Measurements from ENCODE around the gene TRIM24. TPM values are rescaled to one million over a fixed set of nuclear protein-coding genes. Genes with fewer than 3 reads are reported as not detected.
"Not testable (repeated sequence)": the region's sequence is repeated elsewhere in the genome, so short reads cannot be mapped to it uniquely, and the experiment has no call there.

Gene TRIM24
- total RNA-seq, 4 donors from 2014 or later = 12.1 to 26.9 (median 19.6) TPM

GRCh38 chr7:138499340-138499739 lies 39.3 kb downstream of the TRIM24 start:
- intact Hi-C loops (cut with DNase I; ENCODE audit: low total_unique reads) = no loop called here

GRCh38 chr7:138500303-138500702 lies 40.2 kb downstream of the TRIM24 start:
- H3K27me3 ChIP-seq; H3K4me3 ChIP-seq; H3K4me1 ChIP-seq; H3K9me3 ChIP-seq; H3K36me3 ChIP-seq; H3K27ac ChIP-seq; intact Hi-C loops (cut with DNase I; ENCODE audit: low total_unique reads); DNase-seq; in situ Hi-C loops (cut with MboI; ENCODE audit: low pct_ligation_motif_present in 1 of 4, low pct_unique_long_range_greater_than_20kb in 1 of 4, low sequenced_read_pairs in 3 of 4): not testable (repeated sequence)
- 94 to 100% methylated on average over 1 to 2 of the region's 2 CpGs for WGBS, 2 donors (ENCODE audit: low coverage in 1 of 2)

More at GRCh38 chr7:138499340-138499739, 39.3 kb downstream of the TRIM24 start:
- no peak overlapping the region for H3K4me3 ChIP-seq
- in situ Hi-C loops (cut with MboI; ENCODE audit: low pct_ligation_motif_present in 1 of 4, low pct_unique_long_range_greater_than_20kb in 1 of 4, low sequenced_read_pairs in 3 of 4) = no loop called here
- WGBS, 2 donors (ENCODE audit: low coverage in 1 of 2) = 98% methylated on average over 3 of the region's 3 CpGs; no CpG with 5 or more reads in 1 of the 2 donors
- H3K27me3 ChIP-seq = no peaks in the 10 kb centered on the region
- no peak for DNase-seq
- no peaks in the 10 kb centered on the region for H3K36me3 ChIP-seq
- H3K27ac ChIP-seq = no peak overlapping the region
- H3K9me3 ChIP-seq = no peaks in the 10 kb centered on the region
- H3K4me1 ChIP-seq = no peaks in the 10 kb centered on the region
- TF ChIP-seq POLR2AphosphoS5 (IDR thresholded peaks at IDR 0.05) (no peak), EP300 (IDR thresholded peaks at IDR 0.05; ENCODE audit: low read depth) (no peak), POLR2A (IDR thresholded peaks at IDR 0.05) (no peak)
- TF ChIP-seq, protein P1, sequence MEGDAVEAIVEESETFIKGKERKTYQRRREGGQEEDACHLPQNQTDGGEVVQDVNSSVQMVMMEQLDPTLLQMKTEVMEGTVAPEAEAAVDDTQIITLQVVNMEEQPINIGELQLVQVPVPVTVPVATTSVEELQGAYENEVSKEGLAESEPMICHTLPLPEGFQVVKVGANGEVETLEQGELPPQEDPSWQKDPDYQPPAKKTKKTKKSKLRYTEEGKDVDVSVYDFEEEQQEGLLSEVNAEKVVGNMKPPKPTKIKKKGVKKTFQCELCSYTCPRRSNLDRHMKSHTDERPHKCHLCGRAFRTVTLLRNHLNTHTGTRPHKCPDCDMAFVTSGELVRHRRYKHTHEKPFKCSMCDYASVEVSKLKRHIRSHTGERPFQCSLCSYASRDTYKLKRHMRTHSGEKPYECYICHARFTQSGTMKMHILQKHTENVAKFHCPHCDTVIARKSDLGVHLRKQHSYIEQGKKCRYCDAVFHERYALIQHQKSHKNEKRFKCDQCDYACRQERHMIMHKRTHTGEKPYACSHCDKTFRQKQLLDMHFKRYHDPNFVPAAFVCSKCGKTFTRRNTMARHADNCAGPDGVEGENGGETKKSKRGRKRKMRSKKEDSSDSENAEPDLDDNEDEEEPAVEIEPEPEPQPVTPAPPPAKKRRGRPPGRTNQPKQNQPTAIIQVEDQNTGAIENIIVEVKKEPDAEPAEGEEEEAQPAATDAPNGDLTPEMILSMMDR (IDR thresholded peaks at IDR 0.05) = no peak

DNA sequence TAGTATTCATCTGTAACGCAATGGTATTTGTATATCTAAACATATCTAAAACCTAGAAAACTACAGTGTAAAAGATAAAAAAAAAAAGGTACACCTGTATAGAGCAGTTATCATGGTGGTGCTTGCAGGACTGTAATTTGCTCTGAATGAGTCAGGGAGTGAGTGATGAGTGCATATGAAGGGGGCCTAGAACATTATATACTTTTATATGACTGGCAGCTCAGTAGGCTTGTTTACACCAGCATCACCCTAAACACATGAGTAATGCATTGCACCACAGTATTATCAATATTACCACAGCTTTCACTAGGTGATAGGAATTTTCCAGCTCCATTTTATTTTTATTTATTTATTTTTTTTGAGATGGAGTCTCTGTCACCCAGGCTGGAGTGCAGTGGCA lies 40.8 kb downstream of the TRIM24 start:
- no peak for DNase-seq
- Histone ChIP-seq H3K9me3 (no peaks in the 10 kb centered on the region), H3K27me3 (no peaks in the 10 kb centered on the region), H3K36me3 (no peaks in the 10 kb centered on the region), H3K4me3 (no peak overlapping the region), H3K27ac (no peak overlapping the region), H3K4me1 (no peaks in the 10 kb centered on the region)
- in situ Hi-C loops (cut with MboI; ENCODE audit: low pct_ligation_motif_present in 1 of 4, low pct_unique_long_range_greater_than_20kb in 1 of 4, low sequenced_read_pairs in 3 of 4) = no loop called here
- 89 to 91% methylated on average over 1 of the region's 1 CpG for WGBS, 2 donors (ENCODE audit: low coverage in 1 of 2)
- intact Hi-C loops (cut with DNase I; ENCODE audit: low total_unique reads) = no loop called here
- TF ChIP-seq POLR2AphosphoS5 (IDR thresholded peaks at IDR 0.05) (no peak), EP300 (IDR thresholded peaks at IDR 0.05; ENCODE audit: low read depth) (no peak), POLR2A (IDR thresholded peaks at IDR 0.05) (no peak)
- TF ChIP-seq, protein P1 (IDR thresholded peaks at IDR 0.05) = no peak

DNA sequence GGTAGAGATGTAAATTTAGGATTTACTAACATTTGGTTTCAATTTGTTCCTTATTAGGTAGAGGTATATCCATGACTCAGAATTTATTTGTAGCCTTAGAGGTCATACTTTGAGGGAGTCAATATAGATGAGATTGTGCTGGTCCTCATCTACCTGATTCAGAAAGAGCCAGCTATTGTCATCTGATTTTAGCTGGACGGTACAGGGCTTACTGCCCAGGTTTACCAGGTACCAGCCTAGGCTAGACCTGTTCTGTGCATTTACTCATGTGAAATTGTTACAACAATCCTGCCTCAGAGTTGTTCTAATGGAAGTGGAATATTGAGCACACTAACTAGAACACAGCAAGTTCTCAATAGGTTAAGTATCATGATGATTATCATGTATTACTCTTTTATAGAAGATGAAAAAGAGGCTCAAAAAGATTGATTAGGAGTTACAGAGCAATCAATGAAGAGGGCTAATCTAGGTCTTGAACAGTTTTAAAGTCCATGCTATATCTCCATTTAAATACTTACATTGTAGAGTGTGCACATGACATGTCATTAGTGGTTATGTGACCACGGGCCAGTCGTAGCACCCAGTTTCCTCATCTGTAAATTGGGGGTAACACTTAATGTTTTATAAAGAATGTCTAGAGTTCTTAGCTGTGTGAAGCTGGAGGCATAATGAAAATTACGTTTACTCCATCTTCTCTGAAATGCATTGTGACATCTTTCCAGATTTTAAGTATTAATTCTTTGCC lies 42.1 kb downstream of the TRIM24 start:
- Histone ChIP-seq H3K27me3 (no peaks in the 10 kb centered on the region), H3K4me3 (no peak overlapping the region), H3K9me3 (no peaks in the 10 kb centered on the region), H3K36me3 (no peaks in the 10 kb centered on the region), H3K4me1 (no peaks in the 10 kb centered on the region), H3K27ac (no peak overlapping the region)
- intact Hi-C loops (cut with DNase I; ENCODE audit: low total_unique reads) = no loop called here
- DNase-seq = no peak
- in situ Hi-C loops (cut with MboI; ENCODE audit: low pct_ligation_motif_present in 1 of 4, low pct_unique_long_range_greater_than_20kb in 1 of 4, low sequenced_read_pairs in 3 of 4) = no loop called here
- WGBS, 2 donors (ENCODE audit: low coverage in 1 of 2) = 84 to 90% methylated on average over 4 of the region's 4 CpGs
- no peak for TF ChIP-seq POLR2A (IDR thresholded peaks at IDR 0.05)
- TF ChIP-seq, protein P1 (IDR thresholded peaks at IDR 0.05) = no peak
- no peak for TF ChIP-seq EP300 (IDR thresholded peaks at IDR 0.05; ENCODE audit: low read depth)
- no peak for TF ChIP-seq POLR2AphosphoS5 (IDR thresholded peaks at IDR 0.05)
